Measurements from ENCODE around the gene EWSR1. TPM values are rescaled to one million over a fixed set of nuclear protein-coding genes. Genes with fewer than 3 reads are reported as not detected.
A peak's percentile ranks its signal among the peaks of the same experiment; 100 is the strongest.

The EWSR1 gene
- total and polyA plus RNA-seq, 2 donors (not counting 3 experiments of a cell fraction or from before 2014, with no cell fraction given): 305 to 588 TPM

GRCh38 chr22:29310065-29310862 lies 42.2 kb downstream of the EWSR1 start:
- no peak overlapping the region for H3K4me3 ChIP-seq (replicated peaks in 1 of 3; ENCODE audit: insufficient read depth in 1 of 3, low read depth in 1 of 3, low read length in 3 of 3)
- H3K79me2 ChIP-seq (ENCODE audit: control insufficient read depth, insufficient read depth, low read length): peaks cover 9% of the 10 kb centered on the region
- no peak overlapping the region for H3K4me2 ChIP-seq (ENCODE audit: insufficient read depth, low read length)
- intact Hi-C loops (cut with micrococcal nuclease): no loop called here
- peaks cover 40% of the 10 kb centered on the region for H3K4me1 ChIP-seq (ENCODE audit: control insufficient read depth, extremely low read depth, insufficient read depth, low read length)
- ChIA-PET CTCF (interaction anchor here (0.7 to 1.9 kb wide), 3 partner anchors 10 to 49 kb away, joined by 3 to 6 read pairs (median 6); no protein-coding TSS in a partner anchor), POLR2A (interaction anchor here (0.6 kb wide), 1 partner anchor 73 kb away, joined by 7 read pairs; no protein-coding TSS in a partner anchor)
- peak overlapping the region; percentile 87 for H3K27ac ChIP-seq (ENCODE audit: insufficient read depth, low read depth, low read length)
- no peaks in the 10 kb centered on the region for H3K9me1 ChIP-seq (replicated peaks; ENCODE audit: control insufficient read depth, extremely low read depth, insufficient read depth, low read length)
- H3K9me3 ChIP-seq (replicated peaks; ENCODE audit: control insufficient read depth, insufficient read depth, low read length): no peaks in the 10 kb centered on the region
- H3K27me3 ChIP-seq (ENCODE audit: control insufficient read depth in 2 of 2, insufficient read depth in 2 of 2, low read length in 2 of 2): peaks cover 16 to 20% of the 10 kb centered on the region in 2 experiments
- H4K20me1 ChIP-seq (replicated peaks; ENCODE audit: control insufficient read depth, extremely low read depth, insufficient read depth, low read length): no peaks in the 10 kb centered on the region
- TF ChIP-seq POLR2AphosphoS5 (IDR thresholded peaks at IDR 0.05; ENCODE audit: insufficient read depth, low read depth, low read length) (no peak), GATA2 (IDR thresholded peaks at IDR 0.05; ENCODE audit: insufficient read depth, insufficient read length, low read depth, low read length) (no peak), POLR2A (IDR thresholded peaks at IDR 0.05; ENCODE audit: low read depth, low read length) (no peak), FOS (IDR thresholded peaks at IDR 0.05; ENCODE audit: borderline replicate concordance, insufficient read depth, low read length) (no peak), MYC (IDR thresholded peaks at IDR 0.05; ENCODE audit: low read depth, low read length) (no peak), CTCF (IDR thresholded peaks at IDR 0.05; ENCODE audit: extremely low read depth in 1 of 2, insufficient read depth in 1 of 2, low read depth in 1 of 2, low read length in 2 of 2) (no peak), MAX (IDR thresholded peaks at IDR 0.05; ENCODE audit: insufficient read depth, insufficient read length) (no peak), EZH2 (IDR thresholded peaks at IDR 0.05; ENCODE audit: borderline replicate concordance, low read depth, low read length, severe bottlenecking) (no peak), JUN (IDR thresholded peaks at IDR 0.05; ENCODE audit: borderline replicate concordance, insufficient read depth, insufficient read length, low read depth) (no peak)
- no peak for DNase-seq (ENCODE audit: low read depth, low spot score)
- FAIRE-seq: no peak
- no TSS peak for BruUV-seq (replicated peaks)
- H3K9ac ChIP-seq (replicated peaks; ENCODE audit: extremely low read depth, insufficient read depth, low read length): peak overlapping the region; percentile 36
- H2AFZ ChIP-seq (ENCODE audit: low read depth, low read length): no peak overlapping the region
- dilution Hi-C loops (cut with MboI; ENCODE audit: extremely low pct_ligation_motif_present, low sequenced_read_pairs): no loop called here
- peaks cover 0 to 4% of the 10 kb centered on the region in 2 experiments for H3K36me3 ChIP-seq (ENCODE audit: control insufficient read depth in 2 of 2, extremely low read depth in 1 of 2, insufficient read depth in 2 of 2, low read length in 2 of 2)

Measured in endothelial cell of umbilical vein (primary cell).